Activated CD8-positive, alpha-beta memory T cell treated with anti-CD3 and anti-CD28 coated beads for 24 hours (primary cell): ENCODE results near the gene BLTP3B.
A peak's percentile ranks its signal among the peaks of the same experiment; 100 is the strongest.

Source experiments
- DNase-seq: peaks from one replicate; pipeline ENCODE4 v3.0.0-alpha.2; 2020

Gene BLTP3B

GRCh38 chr12:100159391-100160104 lies 16.9 kb upstream of the BLTP3B start:
- DNase-seq = no peak

GRCh38 chr12:100158535-100158934 lies 15.9 kb upstream of the BLTP3B start:
- no peak for DNase-seq

- DNase-seq = no peak
These were observed 14.8 kb upstream of the BLTP3B start for GRCh38 chr12:100157427-100157821.

GRCh38 chr12:100156731-100157426 lies 14.2 kb upstream of the BLTP3B start:
- DNase-seq = no peak

GRCh38 chr12:100154474-100155247 lies 12.0 kb upstream of the BLTP3B start:
- DNase-seq = peak; percentile 90

GRCh38 chr12:100153131-100153530 lies 10.5 kb upstream of the BLTP3B start:
- no peak for DNase-seq

GRCh38 chr12:100151769-100152168 lies 9.1 kb upstream of the BLTP3B start:
- DNase-seq = no peak

GRCh38 chr12:100146252-100146651 lies 3.6 kb upstream of the BLTP3B start:
- no peak for DNase-seq

- DNase-seq = no peak
These were observed 3.0 kb upstream of the BLTP3B start for GRCh38 chr12:100145643-100146042.

GRCh38 chr12:100141998-100142850 lies 450 bp downstream of the BLTP3B start:
- DNase-seq = peak; percentile 81

GRCh38 chr12:100141666-100141997 lies 1.0 kb downstream of the BLTP3B start:
- no peak for DNase-seq

- no peak for DNase-seq
These were observed 3.9 kb downstream of the BLTP3B start for GRCh38 chr12:100138803-100139098.

- no peak for DNase-seq
These were observed 4.4 kb downstream of the BLTP3B start for GRCh38 chr12:100138048-100138802.

GRCh38 chr12:100133200-100133599 lies 9.5 kb downstream of the BLTP3B start:
- no peak for DNase-seq

- no peak for DNase-seq
These were observed 14.2 kb downstream of the BLTP3B start for GRCh38 chr12:100128512-100128908.

- no peak for DNase-seq
These were observed 14.7 kb downstream of the BLTP3B start for GRCh38 chr12:100127766-100128511.

- DNase-seq = no peak
These were observed 19.2 kb downstream of the BLTP3B start for GRCh38 chr12:100123316-100124095.

- DNase-seq = no peak
These were observed 22.3 kb downstream of the BLTP3B start for GRCh38 chr12:100120355-100120754.

GRCh38 chr12:100115291-100115690 lies 27.4 kb downstream of the BLTP3B start:
- no peak for DNase-seq

- no peak for DNase-seq
These were observed 28.1 kb downstream of the BLTP3B start for GRCh38 chr12:100114574-100114973.

- DNase-seq = no peak
These were observed 32.4 kb downstream of the BLTP3B start for GRCh38 chr12:100110276-100110675.
